Psoas muscle (tissue), 8 donors: ENCODE measurements around the gene CACNB1. TPM values are rescaled to one million over a fixed set of nuclear protein-coding genes. Genes with fewer than 3 reads are reported as not detected.
A peak's percentile ranks its signal among the peaks of the same experiment; 100 is the strongest.

Source experiments
- ATAC-seq, 4 donors: fragments of 200-7000 bp; cut with Tn5 transposase; one replicate each; pipeline ENCODE4 v1.9.1; 2020; ENCODE audit warnings: moderate library complexity in 3 of 4, mild to moderate bottlenecking in 2 of 4
- DNase-seq, 2 donors: peaks; one replicate each; pipeline ENCODE4 v3.0.0-alpha.2; 2020
- H3K27ac ChIP-seq: fragments of 200-600 bp; one replicate; pipeline ENCODE4 v1.8.0; 2022
- H3K27me3 ChIP-seq, 3 donors: fragments of 200-600 bp in 1 of 3; one replicate each; pipeline versions ENCODE4 v1.6.1 to v1.8.0; 2013 to 2022; ENCODE audit warnings: low read length in 2 of 3, mild to moderate bottlenecking in 2 of 3, moderate library complexity in 1 of 3; ENCODE audit not compliant: insufficient read depth in 3 of 3
- H3K36me3 ChIP-seq, 2 donors: fragments of 200-600 bp in 1 of 2; one replicate each; pipeline versions ENCODE4 v1.6.1 to v1.8.0; 2013 to 2022; ENCODE audit warnings: low read depth in 1 of 2, mild to moderate bottlenecking in 1 of 2, moderate library complexity in 1 of 2; ENCODE audit not compliant: insufficient read depth in 1 of 2
- H3K4me1 ChIP-seq: fragments of 200-600 bp; one replicate; pipeline ENCODE4 v1.8.0; 2022
- H3K4me3 ChIP-seq: fragments of 200-600 bp; one replicate; pipeline ENCODE4 v1.8.0; 2022; ENCODE audit warnings: mild to moderate bottlenecking
- H3K9me3 ChIP-seq: fragments of 200-600 bp; one replicate; pipeline ENCODE4 v1.8.0; 2022
- CTCF ChIP-seq: fragments of 200-600 bp; IDR thresholded peaks from one replicate; pipeline ENCODE4 v1.8.0; 2022; ENCODE audit warnings: antibody characterized with exemption
- WGBS, 3 donors: extraction: QIAGEN DNeasy Blood & Tissue Kit; methylation state at CpG; one replicate each; pipeline versions ENCODE4 v1.1.6 to v1.1.7; 2013; 5-methylcytosine and 5-hydroxymethylcytosine counted together
- intact Hi-C, 2 donors: fragments of 100-400 bp; cut with DNase I; formaldehyde crosslinking; loops; one replicate each; pipeline versions ENCODE4 v1.11.0 to v1.14.2; 2022
- polyA plus RNA-seq, 3 donors: library from polyadenylated mRNA; stranded (reverse); fragments of 200-250 nt; gene quantifications; one replicate each; pipeline ENCODE4 v1.2.3, GENCODE V29; 2013
- total RNA-seq, 4 donors: library from RNA; stranded (reverse); fragmentation: NEBNext Ultra II Directional in 2 of 4; extraction: Animal tissue kit (Norgen Biotek cat#: 25700) in 2 of 4; gene quantifications; one replicate each; pipeline versions ENCODE4 v1.2.1 to v1.2.4, GENCODE V29; 2021 to 2023
- donor health status: healthy with polysubstance abuse.
- donor health status: DM: no; HTN: no; CAD: no; lungs with moderate emphysema.
- donor health status: Bipolar disorder and iron deficiency.
- donor health status: healthy.
- donor health status: DM: yes; HTN: yes; CAD: no.
- donor health status: DM: no; HTN: no; CAD: no.
- donor health status: DM: no; HTN: no; CAD: no.
- donor health status: DM: yes; HTN: yes; CAD: no.

Gene CACNB1
- total and polyA plus RNA-seq, 7 donors, result 88.2 to 274 (median 209) TPM

GRCh38 chr17:39143552-39144093, 53.8 kb downstream of the CACNB1 start:
- Histone ChIP-seq H3K4me1 (no peaks in the 10 kb centered on the region), H3K4me3 (no peak overlapping the region), H3K27me3 (no peaks in the 10 kb centered on the region), H3K9me3 (no peaks in the 10 kb centered on the region), H3K36me3 (no peaks in the 10 kb centered on the region), H3K27ac (peak overlapping the region; percentile 57)
- intact Hi-C loops, result no loop called here
- DNase-seq, result peak; percentile 79 to 86
- ATAC-seq, result peak; percentile 38 to 72 (median 47)
- WGBS, 3 donors, result 46 to 60% (median 47%) methylated on average over 7 of the region's 7 CpGs
- no peak for TF ChIP-seq CTCF

GRCh38 chr17:39141915-39142664, 55.4 kb downstream of the CACNB1 start:
- H3K4me1 ChIP-seq, result no peaks in the 10 kb centered on the region
- no peaks in the 10 kb centered on the region for H3K9me3 ChIP-seq
- intact Hi-C loops, result no loop called here
- no peak for TF ChIP-seq CTCF
- ATAC-seq (no peak), DNase-seq (peak in 1 of 2 donors; percentile 20)
- H3K27ac ChIP-seq, result no peak overlapping the region
- H3K27me3 ChIP-seq, result no peaks in the 10 kb centered on the region
- no peaks in the 10 kb centered on the region for H3K36me3 ChIP-seq
- 76 to 85% (median 81%) methylated on average over 11 of the region's 11 CpGs for WGBS, 3 donors
- H3K4me3 ChIP-seq, result no peak overlapping the region

- no peak for ATAC-seq
- H3K27me3 ChIP-seq, result no peaks in the 10 kb centered on the region
- no peak for DNase-seq
- no peaks in the 10 kb centered on the region for H3K36me3 ChIP-seq
- no peaks in the 10 kb centered on the region for H3K9me3 ChIP-seq
- no peak overlapping the region for H3K27ac ChIP-seq
- no peak overlapping the region for H3K4me3 ChIP-seq
- intact Hi-C loops, result no loop called here
- 97 to 99% (median 98%) methylated on average over 5 of the region's 5 CpGs for WGBS, 3 donors
- H3K4me1 ChIP-seq, result no peaks in the 10 kb centered on the region
- no peak for TF ChIP-seq CTCF
Measured at GRCh38 chr17:39141294-39141693, 56.2 kb downstream of the CACNB1 start.

GRCh38 chr17:39139561-39139960, 57.9 kb downstream of the CACNB1 start:
- H3K27ac ChIP-seq, result no peak overlapping the region

More at GRCh38 chr17:39139561-39139960, 57.9 kb downstream of the CACNB1 start:
- 82 to 91% (median 83%) methylated on average over 9 of the region's 9 CpGs for WGBS, 3 donors
- intact Hi-C loops, result no loop called here
- Histone ChIP-seq H3K27me3 (no peaks in the 10 kb centered on the region), H3K9me3 (no peaks in the 10 kb centered on the region), H3K36me3 (no peaks in the 10 kb centered on the region), H3K4me1 (no peaks in the 10 kb centered on the region), H3K4me3 (no peak overlapping the region)
- DNase-seq, result no peak
- TF ChIP-seq CTCF, result no peak
- no peak for ATAC-seq
